HK-2 (cell line): ENCODE data around the gene SLC38A9.
A peak's percentile ranks its signal among the peaks of the same experiment; 100 is the strongest.

Source experiments
- DNase-seq: peaks from one replicate; pipeline ENCODE4 v3.0.0-alpha.2; 2018; ENCODE audit not compliant: unreplicated experiment

The SLC38A9 gene

GRCh38 chr5:55649963-55650362, 62.2 kb downstream of the SLC38A9 start:
- DNase-seq, result no peak

- DNase-seq, result no peak
Observed at GRCh38 chr5:55645304-55645703, 66.8 kb downstream of the SLC38A9 start.

DNA sequence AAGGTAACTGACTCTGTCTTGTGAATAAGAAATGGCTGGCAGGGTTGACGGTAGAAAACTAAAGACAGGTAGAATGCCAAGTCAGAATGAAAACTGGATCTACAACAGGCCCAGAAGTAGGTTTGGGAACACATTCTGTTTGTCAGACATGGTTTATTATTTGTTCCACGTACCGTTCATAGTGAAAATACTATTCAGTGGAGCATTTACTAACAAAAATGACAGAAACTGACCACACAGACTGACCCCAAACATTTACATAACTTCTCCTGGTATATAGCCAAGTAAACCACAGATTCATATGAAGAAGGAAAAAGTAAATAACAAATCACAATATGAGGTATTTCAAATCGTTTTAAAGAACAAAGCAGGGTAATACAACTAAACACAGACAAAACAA, 73.7 kb downstream of the SLC38A9 start:
- no peak for DNase-seq

- no peak for DNase-seq
Observed at GRCh38 chr5:55638051-55638450, 74.1 kb downstream of the SLC38A9 start.

DNA sequence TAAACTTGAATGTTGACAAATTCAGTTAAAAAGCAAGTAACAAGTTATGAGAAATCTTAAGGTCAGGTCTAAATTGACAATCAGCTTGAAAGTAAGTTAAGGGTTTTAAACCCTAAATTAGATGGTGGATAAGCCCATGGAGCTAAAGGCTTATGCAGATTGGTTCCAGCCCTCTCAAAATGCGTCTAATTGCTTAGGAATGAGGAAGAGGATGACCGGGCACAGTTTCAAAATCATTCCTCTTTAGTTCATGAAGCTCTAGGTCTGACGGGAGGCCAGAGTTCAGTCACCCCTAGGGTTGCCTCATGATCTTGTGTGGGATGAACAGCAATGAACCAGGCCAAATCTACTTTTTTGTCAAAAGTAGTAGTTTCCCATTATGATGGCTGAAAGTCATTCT, 75.4 kb downstream of the SLC38A9 start:
- no peak for DNase-seq

DNA sequence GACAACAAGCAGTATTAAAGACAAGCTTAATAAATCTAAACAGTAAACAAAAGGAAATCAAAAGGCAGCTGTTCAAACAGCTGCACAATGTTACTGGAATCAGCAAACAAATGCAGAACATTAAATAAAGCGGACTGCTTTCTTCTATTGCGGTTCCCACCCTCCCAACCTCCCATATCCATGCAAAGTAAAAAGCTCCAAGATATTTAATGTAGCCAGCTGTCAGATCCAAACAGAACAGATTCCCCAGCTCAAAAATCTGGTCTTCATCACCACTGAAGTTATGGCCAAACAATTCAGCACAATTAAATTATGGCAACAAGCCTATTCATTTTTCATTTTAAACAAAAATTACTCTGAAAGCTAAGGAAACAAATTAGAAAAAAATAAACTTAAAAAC, 75.9 kb downstream of the SLC38A9 start:
- DNase-seq, result no peak

- no peak for DNase-seq
Observed at GRCh38 chr5:55634866-55635265, 77.3 kb downstream of the SLC38A9 start.

DNA sequence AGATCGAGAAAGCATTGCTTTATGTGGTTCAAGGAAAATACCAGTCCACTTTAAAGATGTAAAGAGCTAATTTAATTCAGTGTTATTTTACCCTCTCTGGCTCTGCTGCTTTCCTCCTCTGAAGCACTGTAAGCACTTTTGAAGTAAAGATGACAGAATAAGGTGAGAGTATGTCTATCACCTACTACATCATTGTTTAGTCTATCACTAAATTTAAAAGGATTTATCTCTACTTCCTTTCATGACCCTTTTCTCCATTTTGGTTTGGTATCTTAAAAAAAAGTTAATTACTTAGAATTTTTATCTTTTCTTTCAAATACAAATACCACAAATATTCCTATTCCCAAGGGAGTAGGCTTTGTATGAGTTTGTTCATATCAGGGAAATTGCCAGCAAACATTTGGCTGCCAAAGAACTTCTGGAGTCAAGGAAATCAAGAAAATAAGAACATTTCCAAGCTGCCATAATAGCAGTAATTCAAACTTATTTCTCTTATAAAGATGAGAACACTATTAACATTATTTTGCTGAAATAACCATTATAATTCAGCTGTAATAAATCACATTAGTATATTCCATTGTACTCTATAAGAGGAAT, 77.8 kb downstream of the SLC38A9 start:
- no peak for DNase-seq

DNA sequence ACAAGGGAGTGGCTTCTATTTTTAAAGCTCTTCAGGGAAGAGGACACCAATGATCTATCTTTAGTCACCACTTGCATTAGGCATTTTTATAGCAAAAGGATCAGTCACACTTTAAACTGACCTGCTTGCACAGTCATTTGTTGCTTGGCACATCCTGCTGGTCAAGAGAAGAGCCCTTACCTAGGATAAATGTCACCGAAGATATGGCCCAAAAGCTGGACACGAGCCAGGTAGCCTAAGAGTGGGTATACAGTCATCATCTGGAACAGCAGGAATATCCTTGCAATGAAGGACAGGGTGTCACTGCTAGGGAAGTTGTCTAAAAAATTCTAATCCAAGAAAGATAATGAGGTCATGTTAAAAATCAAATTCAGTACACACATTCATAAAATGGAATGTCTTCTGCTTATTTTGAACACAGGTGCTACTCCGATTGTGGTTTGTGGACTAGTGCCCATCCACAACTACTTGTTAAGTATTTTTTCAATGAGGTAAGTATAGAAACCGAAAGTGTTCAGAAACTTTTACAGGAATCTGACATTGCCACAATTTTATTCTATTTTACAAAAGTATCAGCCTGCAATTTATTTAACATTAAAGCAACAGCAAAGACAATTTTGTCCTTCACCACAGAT, 78.4 kb downstream of the SLC38A9 start:
- peak; percentile 14 for DNase-seq

DNA sequence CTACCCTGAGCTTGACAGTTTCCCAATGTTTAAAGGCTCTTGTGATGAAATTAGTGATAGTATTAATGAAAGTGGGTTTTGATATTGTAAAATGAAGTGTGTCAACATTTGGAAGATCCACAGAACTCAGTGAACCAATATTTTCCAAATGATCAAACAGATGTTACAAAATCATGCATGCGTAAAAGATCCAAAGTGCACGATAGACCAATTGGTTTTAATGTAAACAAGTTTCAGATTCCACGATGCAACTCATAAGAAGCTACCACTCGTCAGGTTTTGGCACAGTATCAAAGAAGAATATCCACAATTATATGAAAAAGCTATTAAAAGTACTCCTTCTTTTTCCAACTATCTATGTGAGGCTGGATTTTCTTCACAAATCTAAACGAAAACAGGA, 82.3 kb downstream of the SLC38A9 start:
- no peak for DNase-seq

GRCh38 chr5:55626790-55627189, 85.3 kb downstream of the SLC38A9 start:
- DNase-seq, result no peak

DNA sequence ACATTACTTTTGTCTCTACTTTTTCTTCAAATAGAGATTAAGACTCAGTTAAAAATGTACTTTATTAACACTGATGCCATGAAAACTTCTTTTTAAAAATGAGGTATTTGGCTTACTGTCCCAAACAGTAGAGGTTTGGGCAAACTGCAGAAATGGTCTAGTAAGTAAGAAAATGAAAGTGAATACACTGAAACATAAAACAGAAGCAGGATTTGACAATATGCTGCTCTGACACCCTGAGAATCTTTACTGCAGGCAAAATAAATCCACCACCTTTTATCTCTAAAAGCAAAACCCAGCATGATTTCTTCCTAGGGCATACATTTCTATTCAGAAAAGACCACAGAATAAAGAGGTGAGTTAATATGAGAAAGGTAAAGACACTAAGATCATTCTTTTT, 86.2 kb downstream of the SLC38A9 start:
- no peak for DNase-seq

GRCh38 chr5:55625589-55625909, 86.6 kb downstream of the SLC38A9 start:
- DNase-seq, result no peak

GRCh38 chr5:55624841-55625588, 87.1 kb downstream of the SLC38A9 start:
- no peak for DNase-seq

GRCh38 chr5:55623789-55624188, 88.3 kb downstream of the SLC38A9 start:
- DNase-seq, result no peak

DNA sequence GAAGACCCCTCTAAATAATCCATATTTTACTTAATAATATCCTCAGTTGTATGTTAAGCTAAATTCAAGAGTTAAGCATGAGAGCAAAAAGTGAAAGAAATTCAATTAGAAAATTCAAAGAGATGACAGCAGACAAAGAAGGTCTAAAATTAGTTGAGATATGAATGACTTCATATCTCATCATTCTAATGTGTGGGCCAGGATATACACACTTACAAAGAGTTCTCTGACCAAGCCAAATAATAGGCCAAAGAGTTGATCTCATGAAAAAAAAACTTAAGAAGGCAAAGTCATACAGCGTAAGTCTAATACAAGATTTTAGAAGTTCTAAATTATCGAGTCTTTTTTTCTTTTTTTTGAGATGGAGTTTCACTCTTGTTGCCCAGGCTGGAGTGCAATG, 89.7 kb downstream of the SLC38A9 start:
- DNase-seq, result no peak

DNA sequence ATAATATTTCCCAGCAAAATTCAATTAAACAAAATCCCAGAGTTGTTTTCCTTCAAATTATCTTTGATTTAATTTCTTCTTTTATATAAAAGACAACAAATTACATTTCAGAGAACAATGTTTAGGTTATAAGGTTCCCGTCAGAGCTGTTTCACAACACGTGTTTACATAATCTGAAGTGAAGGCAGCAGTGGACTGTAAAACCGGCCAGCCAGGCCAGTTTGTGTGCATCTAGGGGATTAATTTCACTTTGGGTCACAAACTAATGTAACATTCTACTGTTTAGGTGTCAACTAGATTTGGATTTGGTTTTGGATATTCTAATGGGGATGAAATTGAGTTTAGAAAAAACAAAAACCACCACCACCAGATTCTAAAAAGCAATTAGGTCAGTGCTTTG, 90.9 kb downstream of the SLC38A9 start:
- DNase-seq, result no peak

- DNase-seq, result no peak
Observed at GRCh38 chr5:55620766-55621160, 91.4 kb downstream of the SLC38A9 start.

DNA sequence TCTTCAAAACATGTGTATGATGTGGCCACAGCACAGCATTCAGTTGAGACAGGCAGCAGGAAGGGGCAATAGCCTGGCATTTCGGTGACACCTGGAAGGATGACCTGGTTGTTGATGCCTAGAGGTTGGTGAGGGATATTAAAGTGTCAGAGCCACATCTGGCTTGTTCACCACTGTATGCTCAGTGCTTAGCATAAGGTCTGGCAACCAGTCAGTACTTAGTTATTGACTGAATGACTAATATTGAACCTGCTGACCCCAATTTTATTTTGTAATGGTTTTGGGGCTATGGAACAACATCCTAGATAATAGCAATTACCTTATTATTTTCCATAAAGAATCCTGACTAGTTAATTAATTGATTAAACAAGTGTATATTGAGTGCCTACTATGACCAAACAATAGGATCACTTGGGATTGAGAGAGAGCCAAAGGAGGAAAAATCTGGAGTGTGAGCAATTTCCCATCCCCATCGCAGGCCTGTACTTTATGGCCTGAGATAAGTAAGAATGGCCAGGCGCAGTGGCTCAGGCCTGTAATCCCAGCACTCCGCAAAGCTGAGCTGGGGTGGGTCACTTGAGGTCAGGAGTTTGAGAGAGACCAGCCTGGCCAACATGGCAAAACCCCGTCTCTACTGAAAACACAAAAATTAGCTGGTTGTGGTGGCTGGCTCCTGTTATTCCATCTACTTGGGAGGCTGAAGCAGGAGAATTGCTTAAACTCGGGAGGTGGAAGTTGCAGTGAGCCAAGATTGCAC, 91.9 kb downstream of the SLC38A9 start:
- DNase-seq, result no peak

DNA sequence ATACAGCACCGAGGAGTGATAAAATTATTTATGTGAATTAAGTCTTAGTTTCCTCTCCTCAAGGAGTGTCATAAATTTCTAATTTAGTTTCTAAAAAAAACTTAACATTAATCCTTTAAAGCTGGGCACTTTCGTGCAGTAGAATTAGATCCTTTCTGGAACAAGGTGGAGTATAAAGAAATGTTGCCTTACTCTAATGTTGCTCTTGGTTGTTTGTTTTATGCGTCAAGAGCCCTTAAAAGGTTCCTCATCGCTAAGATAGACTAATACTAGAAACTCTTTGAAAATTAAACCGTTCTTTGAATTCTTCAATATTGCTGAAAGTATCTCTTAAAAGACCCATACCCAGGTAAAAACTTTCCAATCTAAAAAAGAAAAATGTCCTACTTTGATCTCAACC, 93.8 kb downstream of the SLC38A9 start:
- no peak for DNase-seq

GRCh38 chr5:55613112-55613868, 98.8 kb downstream of the SLC38A9 start:
- DNase-seq, result no peak

GRCh38 chr5:55610542-55610941, 101.6 kb downstream of the SLC38A9 start:
- no peak for DNase-seq
